OCI-LY3 (cell line): ENCODE results near the gene FUT8.

Experiments
- CTCF ChIP-seq: fragments of 200-600, 300-600 bp; sonication (generic); IDR thresholded peaks from 2 replicates; pipeline ENCODE4 v1.5.1; 2014; ENCODE audit warnings: antibody characterized with exemption, low read length, low read depth
- EZH2phosphoT487 ChIP-seq: fragments of 200-600 bp; shearing (Covaris generic); IDR thresholded peaks from 2 replicates; pipeline ENCODE4 v1.6.1; 2018; ENCODE audit warnings: antibody characterized with exemption, mixed run types, low read depth

- TF ChIP-seq CTCF (no peak), EZH2phosphoT487 (no peak)
These were observed 121.3 kb downstream of the FUT8 start for GRCh38 chr14:65533736-65534404.
